A673 (cell line): ENCODE data around the gene NGLY1.

Experiments used
- EZH2 ChIP-seq: fragments of 200-600 bp; sonication (generic); IDR thresholded peaks from 2 replicates; pipeline ENCODE4 v1.6.1; 2017; ENCODE audit warnings: borderline replicate concordance, low read depth, mild to moderate bottlenecking, mixed read lengths, antibody characterized with exemption, low read length; ENCODE audit not compliant: poor library complexity, severe bottlenecking
- TF ChIP-seq, protein P1 (sequence below): fragments of 300-800, 200-600 bp; sonication (generic); conservative IDR thresholded peaks from 2 replicates; pipeline ENCODE4 v1.5.1; 2017; ENCODE audit warnings: low read depth, mild to moderate bottlenecking, antibody characterized with exemption, low read length, moderate library complexity, mixed read lengths

DNA sequence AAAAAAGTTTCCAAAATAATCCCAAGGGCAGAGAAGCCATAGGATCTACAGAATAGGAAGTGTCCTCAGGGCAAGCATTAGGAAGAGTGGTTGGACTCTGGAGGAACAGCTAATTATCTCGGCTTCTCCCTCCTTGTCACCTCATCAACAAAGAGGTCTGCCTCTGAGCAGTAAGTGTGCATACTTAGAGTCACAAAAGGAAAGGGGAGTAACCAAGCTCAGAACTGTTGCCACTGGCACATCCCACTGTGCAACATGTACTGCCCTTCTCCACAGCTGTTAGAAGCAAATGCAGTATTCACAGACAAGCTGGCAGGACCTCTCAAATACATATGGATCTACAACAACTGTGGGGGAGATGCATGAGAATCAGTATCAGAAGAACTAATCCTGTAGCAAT, 31.5 kb downstream of the NGLY1 start:
- TF ChIP-seq, protein P1, sequence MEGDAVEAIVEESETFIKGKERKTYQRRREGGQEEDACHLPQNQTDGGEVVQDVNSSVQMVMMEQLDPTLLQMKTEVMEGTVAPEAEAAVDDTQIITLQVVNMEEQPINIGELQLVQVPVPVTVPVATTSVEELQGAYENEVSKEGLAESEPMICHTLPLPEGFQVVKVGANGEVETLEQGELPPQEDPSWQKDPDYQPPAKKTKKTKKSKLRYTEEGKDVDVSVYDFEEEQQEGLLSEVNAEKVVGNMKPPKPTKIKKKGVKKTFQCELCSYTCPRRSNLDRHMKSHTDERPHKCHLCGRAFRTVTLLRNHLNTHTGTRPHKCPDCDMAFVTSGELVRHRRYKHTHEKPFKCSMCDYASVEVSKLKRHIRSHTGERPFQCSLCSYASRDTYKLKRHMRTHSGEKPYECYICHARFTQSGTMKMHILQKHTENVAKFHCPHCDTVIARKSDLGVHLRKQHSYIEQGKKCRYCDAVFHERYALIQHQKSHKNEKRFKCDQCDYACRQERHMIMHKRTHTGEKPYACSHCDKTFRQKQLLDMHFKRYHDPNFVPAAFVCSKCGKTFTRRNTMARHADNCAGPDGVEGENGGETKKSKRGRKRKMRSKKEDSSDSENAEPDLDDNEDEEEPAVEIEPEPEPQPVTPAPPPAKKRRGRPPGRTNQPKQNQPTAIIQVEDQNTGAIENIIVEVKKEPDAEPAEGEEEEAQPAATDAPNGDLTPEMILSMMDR = no peak
- no peak for TF ChIP-seq EZH2
